Liver (tissue), 9 donors: ENCODE data around the gene RTL1. TPM values are rescaled to one million over a fixed set of nuclear protein-coding genes. Genes with fewer than 3 reads are reported as not detected.

Source experiments
- DNase-seq: peaks from one replicate; pipeline ENCODE4 v3.0.0-alpha.2; 2017; ENCODE audit warnings: low spot score
- H3K27ac ChIP-seq, 2 donors: one replicate each; pipeline ENCODE4 v1.7.0; 2013; ENCODE audit warnings: inconsistent platforms in 2 of 2, low read length in 2 of 2, control low read depth in 1 of 2, low read depth in 1 of 2, mild to moderate bottlenecking in 1 of 2
- H3K27me3 ChIP-seq, 4 donors: one replicate each; pipeline versions ENCODE4 v1.6.1 to v1.7.0; 2013; ENCODE audit warnings: low read length in 3 of 4, inconsistent platforms in 1 of 4, mild to moderate bottlenecking in 1 of 4, moderate library complexity in 1 of 4; ENCODE audit not compliant: control insufficient read depth in 4 of 4, insufficient read depth in 4 of 4
- H3K36me3 ChIP-seq, 4 donors: one replicate each; pipeline versions ENCODE4 v1.6.1 to v1.7.0; 2013; ENCODE audit warnings: low read length in 3 of 4, mild to moderate bottlenecking in 3 of 4, low read depth in 1 of 4, moderate library complexity in 1 of 4; ENCODE audit not compliant: control insufficient read depth in 4 of 4, insufficient read depth in 3 of 4
- H3K4me1 ChIP-seq, 4 donors: one replicate each; pipeline versions ENCODE4 v1.6.1 to v1.7.0; 2013; ENCODE audit warnings: low read length in 3 of 4, mild to moderate bottlenecking in 3 of 4, moderate library complexity in 1 of 4; ENCODE audit not compliant: control insufficient read depth in 4 of 4, insufficient read depth in 4 of 4
- H3K4me3 ChIP-seq, 3 donors: one replicate each; pipeline versions ENCODE4 v1.6.1 to v1.7.0; 2013; ENCODE audit warnings: low read length in 3 of 3, control low read depth in 1 of 3, low read depth in 1 of 3, mild to moderate bottlenecking in 1 of 3
- H3K9ac ChIP-seq, 2 donors: one replicate each; pipeline ENCODE4 v1.7.0; 2013; ENCODE audit warnings: low read length in 2 of 2, mild to moderate bottlenecking in 2 of 2, moderate library complexity in 2 of 2, control low read depth in 1 of 2, low read depth in 1 of 2
- H3K9me3 ChIP-seq, 4 donors: one replicate each; pipeline versions ENCODE4 v1.6.1 to v1.7.0; 2013; ENCODE audit warnings: low read length in 3 of 4; ENCODE audit not compliant: control insufficient read depth in 4 of 4
- EGR1 ChIP-seq, 2 donors: IDR thresholded peaks; 2 replicates each; pipeline ENCODE4 v1.6.1; 2016 to 2018; ENCODE audit warnings: antibody characterized with exemption in 2 of 2, low read depth in 2 of 2
- FOXA1 ChIP-seq: IDR thresholded peaks from 2 replicates; pipeline ENCODE4 v1.6.1; 2016; ENCODE audit warnings: antibody characterized with exemption
- FOXA2 ChIP-seq: IDR thresholded peaks from 2 replicates; pipeline ENCODE4 v1.6.1; 2016; ENCODE audit warnings: antibody characterized with exemption
- GABPA ChIP-seq, 2 donors: IDR thresholded peaks in 1 of 2; conservative IDR thresholded peaks in 1 of 2; 2 replicates each; pipeline ENCODE4 v1.6.1; 2016; ENCODE audit warnings: antibody characterized with exemption in 2 of 2, mild to moderate bottlenecking in 1 of 2, moderate library complexity in 1 of 2
- HNF4A ChIP-seq, 2 donors: conservative IDR thresholded peaks; 2 replicates each; pipeline ENCODE4 v1.6.1; 2016; ENCODE audit warnings: antibody characterized with exemption in 2 of 2, mild to moderate bottlenecking in 2 of 2
- HNF4G ChIP-seq: IDR thresholded peaks from 2 replicates; pipeline ENCODE4 v1.6.1; 2016; ENCODE audit warnings: antibody characterized with exemption
- JUND ChIP-seq, 2 donors: IDR thresholded peaks; 2 replicates each; pipeline ENCODE4 v1.6.1; 2016; ENCODE audit warnings: antibody characterized with exemption in 2 of 2
- MAX ChIP-seq: IDR thresholded peaks from 2 replicates; pipeline ENCODE4 v1.6.1; 2016; ENCODE audit warnings: antibody characterized with exemption
- NR2F2 ChIP-seq: IDR thresholded peaks from 2 replicates; pipeline ENCODE4 v1.6.1; 2016; ENCODE audit warnings: antibody characterized with exemption
- RAD21 ChIP-seq, 2 donors: IDR thresholded peaks; 2 replicates each; pipeline ENCODE4 v1.6.1; 2016; ENCODE audit warnings: antibody characterized with exemption in 2 of 2, mild to moderate bottlenecking in 2 of 2
- RXRA ChIP-seq, 2 donors: IDR thresholded peaks; 2 replicates each; pipeline ENCODE4 v1.6.1; 2017 to 2018; ENCODE audit warnings: antibody characterized with exemption in 2 of 2, mild to moderate bottlenecking in 1 of 2
- SP1 ChIP-seq: IDR thresholded peaks from 2 replicates; pipeline ENCODE4 v1.6.1; 2018; ENCODE audit warnings: antibody characterized with exemption, mild to moderate bottlenecking
- TAF1 ChIP-seq: conservative IDR thresholded peaks from 2 replicates; pipeline ENCODE4 v1.6.1; 2016; ENCODE audit warnings: antibody characterized with exemption, mild to moderate bottlenecking
- YY1 ChIP-seq: IDR thresholded peaks from 2 replicates; pipeline ENCODE4 v1.6.1; 2016; ENCODE audit warnings: antibody characterized with exemption, mild to moderate bottlenecking
- WGBS: extraction: QIAGEN DNeasy Blood & Tissue Kit; methylation state at CpG from one replicate; pipeline ENCODE4 v1.1.7; 2013; 5-methylcytosine and 5-hydroxymethylcytosine counted together
- polyA plus RNA-seq, 2 donors: library from polyadenylated mRNA; stranded (reverse) in 1 of 2; unstranded in 1 of 2; fragments of 200-250 nt in 1 of 2; fragments of >200 nt in 1 of 2; fragmentation: Nextera tagmentation in 1 of 2; extraction: Ambion mirVana in 1 of 2; gene quantifications; one replicate each; pipeline versions ENCODE4 v1.2.1 to v1.2.3, GENCODE V29; 2013 to 2015
- total RNA-seq, 2 donors: library from RNA; depleted of rRNA; stranded (reverse); fragments of >200 nt; gene quantifications; one replicate each; pipeline ENCODE4 v1.2.3, GENCODE V29; 2014
- TF ChIP-seq, protein P1 (sequence below): fragments of 150-350 bp; IDR thresholded peaks from 2 replicates; pipeline ENCODE4 v1.5.1; 2017; ENCODE audit warnings: improper control_type of control experiment, low read depth, low read length; ENCODE audit not compliant: missing input control
- TF ChIP-seq, protein P2 (sequence below): IDR thresholded peaks from 2 replicates; pipeline ENCODE4 v1.6.1; 2016; ENCODE audit warnings: antibody characterized with exemption
- TF ChIP-seq, protein P3 (sequence below): IDR thresholded peaks from 2 replicates; pipeline ENCODE4 v1.6.1; 2016; ENCODE audit warnings: antibody characterized with exemption
- donor health status: healthy.
- donor health status: healthy.
- donor health status: healthy.
- donor health status: healthy.
- donor health status: healthy.

RTL1 gene
- total and polyA plus RNA-seq, 4 donors: 0.04 to 0.05 TPM; not detected in 2

DNA sequence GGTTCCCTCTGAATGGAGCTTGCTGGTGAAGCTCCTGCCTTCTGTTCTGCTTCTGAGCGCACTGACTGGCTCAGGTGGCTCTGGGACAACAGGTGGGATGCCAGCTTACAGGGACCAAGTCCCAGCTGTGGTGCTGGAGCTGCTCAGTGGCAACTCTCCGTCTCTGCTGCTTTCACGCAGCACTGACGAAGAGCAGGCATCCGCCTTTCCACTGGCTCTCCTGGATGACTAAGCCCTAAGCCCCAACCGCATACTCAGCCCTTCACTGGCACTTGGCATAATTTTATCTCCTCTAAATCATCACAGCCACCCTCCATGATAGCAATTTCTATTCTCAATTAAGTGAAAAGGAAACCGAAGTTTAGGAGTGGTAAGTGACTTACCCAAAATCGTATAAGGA lies 3.7 kb upstream of the RTL1 start (continued):
- TF ChIP-seq, protein P1, sequence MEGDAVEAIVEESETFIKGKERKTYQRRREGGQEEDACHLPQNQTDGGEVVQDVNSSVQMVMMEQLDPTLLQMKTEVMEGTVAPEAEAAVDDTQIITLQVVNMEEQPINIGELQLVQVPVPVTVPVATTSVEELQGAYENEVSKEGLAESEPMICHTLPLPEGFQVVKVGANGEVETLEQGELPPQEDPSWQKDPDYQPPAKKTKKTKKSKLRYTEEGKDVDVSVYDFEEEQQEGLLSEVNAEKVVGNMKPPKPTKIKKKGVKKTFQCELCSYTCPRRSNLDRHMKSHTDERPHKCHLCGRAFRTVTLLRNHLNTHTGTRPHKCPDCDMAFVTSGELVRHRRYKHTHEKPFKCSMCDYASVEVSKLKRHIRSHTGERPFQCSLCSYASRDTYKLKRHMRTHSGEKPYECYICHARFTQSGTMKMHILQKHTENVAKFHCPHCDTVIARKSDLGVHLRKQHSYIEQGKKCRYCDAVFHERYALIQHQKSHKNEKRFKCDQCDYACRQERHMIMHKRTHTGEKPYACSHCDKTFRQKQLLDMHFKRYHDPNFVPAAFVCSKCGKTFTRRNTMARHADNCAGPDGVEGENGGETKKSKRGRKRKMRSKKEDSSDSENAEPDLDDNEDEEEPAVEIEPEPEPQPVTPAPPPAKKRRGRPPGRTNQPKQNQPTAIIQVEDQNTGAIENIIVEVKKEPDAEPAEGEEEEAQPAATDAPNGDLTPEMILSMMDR: no peak
- no peak for TF ChIP-seq RXRA (IDR thresholded peaks at IDR 0.05)
- no peak for TF ChIP-seq MAX
- no peak for TF ChIP-seq HNF4G
- no peak for TF ChIP-seq TAF1

DNA sequence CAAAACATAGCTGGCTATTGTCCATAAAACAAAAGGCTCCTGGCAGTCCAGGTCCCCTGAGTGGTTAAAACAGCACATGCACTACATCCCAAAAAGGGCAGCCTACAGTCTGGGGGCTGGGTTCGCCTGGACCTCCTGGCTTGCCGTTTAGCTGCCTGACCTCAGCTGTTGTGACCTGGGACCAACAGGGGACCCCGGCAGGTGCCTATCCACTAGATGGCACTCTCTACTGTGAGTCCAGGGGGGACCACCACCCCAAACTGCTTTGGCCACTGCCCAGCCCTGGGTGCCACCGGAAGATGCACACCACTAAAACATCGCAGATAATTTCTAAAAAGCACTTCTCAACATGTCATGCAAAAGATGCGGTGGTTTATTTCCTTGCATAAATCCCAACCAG lies 2.9 kb upstream of the RTL1 start:
- no peaks in the 10 kb centered on the region for H3K36me3 ChIP-seq
- H3K9me3 ChIP-seq: no peaks in the 10 kb centered on the region
- H3K4me1 ChIP-seq: no peaks in the 10 kb centered on the region
- 60% methylated on average over 6 of the region's 6 CpGs for WGBS
- H3K4me3 ChIP-seq: no peak overlapping the region
- peaks cover 0 to 11% (median 1%) of the 10 kb centered on the region in 4 donors for H3K27me3 ChIP-seq
- H3K27ac ChIP-seq: no peak overlapping the region
- DNase-seq: no peak
- H3K9ac ChIP-seq: no peak overlapping the region
- no peak for TF ChIP-seq YY1
- peak in 1 of 2 donors; percentile 15 for TF ChIP-seq RAD21 (IDR thresholded peaks at IDR 0.05)
- TF ChIP-seq JUND (IDR thresholded peaks at IDR 0.05): no peak

- no peak for DNase-seq
- 78% methylated on average over 12 of the region's 12 CpGs for WGBS
- no peaks in the 10 kb centered on the region for H3K9me3 ChIP-seq
- peaks cover 0 to 14% (median 1%) of the 10 kb centered on the region in 4 donors for H3K27me3 ChIP-seq
- no peak overlapping the region for H3K4me3 ChIP-seq
- H3K9ac ChIP-seq: no peak overlapping the region
- TF ChIP-seq HNF4G (no peak), NR2F2 (no peak), MAX (no peak), YY1 (no peak), JUND (IDR thresholded peaks at IDR 0.05) (no peak), RAD21 (IDR thresholded peaks at IDR 0.05) (no peak), GABPA (IDR thresholded peaks at IDR 0.05 in 1 of 2, conservative IDR thresholded peaks at IDR 0.05 in 1 of 2) (no peak), SP1 (no peak), EGR1 (IDR thresholded peaks at IDR 0.05; ENCODE audit: low read depth in 2 of 2) (no peak), FOXA1 (no peak), FOXA2 (no peak), TAF1 (no peak), HNF4A (conservative IDR thresholded peaks at IDR 0.05) (no peak), RXRA (IDR thresholded peaks at IDR 0.05) (no peak)
- TF ChIP-seq, protein P2, sequence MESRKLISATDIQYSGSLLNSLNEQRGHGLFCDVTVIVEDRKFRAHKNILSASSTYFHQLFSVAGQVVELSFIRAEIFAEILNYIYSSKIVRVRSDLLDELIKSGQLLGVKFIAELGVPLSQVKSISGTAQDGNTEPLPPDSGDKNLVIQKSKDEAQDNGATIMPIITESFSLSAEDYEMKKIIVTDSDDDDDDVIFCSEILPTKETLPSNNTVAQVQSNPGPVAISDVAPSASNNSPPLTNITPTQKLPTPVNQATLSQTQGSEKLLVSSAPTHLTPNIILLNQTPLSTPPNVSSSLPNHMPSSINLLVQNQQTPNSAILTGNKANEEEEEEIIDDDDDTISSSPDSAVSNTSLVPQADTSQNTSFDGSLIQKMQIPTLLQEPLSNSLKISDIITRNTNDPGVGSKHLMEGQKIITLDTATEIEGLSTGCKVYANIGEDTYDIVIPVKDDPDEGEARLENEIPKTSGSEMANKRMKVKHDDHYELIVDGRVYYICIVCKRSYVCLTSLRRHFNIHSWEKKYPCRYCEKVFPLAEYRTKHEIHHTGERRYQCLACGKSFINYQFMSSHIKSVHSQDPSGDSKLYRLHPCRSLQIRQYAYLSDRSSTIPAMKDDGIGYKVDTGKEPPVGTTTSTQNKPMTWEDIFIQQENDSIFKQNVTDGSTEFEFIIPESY: no peak
- TF ChIP-seq, protein P3, sequence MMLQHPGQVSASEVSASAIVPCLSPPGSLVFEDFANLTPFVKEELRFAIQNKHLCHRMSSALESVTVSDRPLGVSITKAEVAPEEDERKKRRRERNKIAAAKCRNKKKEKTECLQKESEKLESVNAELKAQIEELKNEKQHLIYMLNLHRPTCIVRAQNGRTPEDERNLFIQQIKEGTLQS: no peak
- H3K27ac ChIP-seq: no peak overlapping the region
- peaks cover 0 to 2% (median 0%) of the 10 kb centered on the region in 4 donors for H3K4me1 ChIP-seq
- no peaks in the 10 kb centered on the region for H3K36me3 ChIP-seq
Observed at GRCh38 chr14:100905166-100905565, 1.6 kb upstream of the RTL1 start.
